Ovary (tissue), 9 donors: ENCODE measurements around the gene IPPK. TPM values are rescaled to one million over a fixed set of nuclear protein-coding genes. Genes with fewer than 3 reads are reported as not detected.

Experiments
- DNase-seq, 5 donors: peaks; one replicate each; pipeline ENCODE4 v3.0.0-alpha.2; 2019 to 2020
- H3K27ac ChIP-seq, 2 donors: fragments of 200-600 bp; one replicate each; pipeline versions ENCODE4 v1.5.1 to v1.8.0; 2019 to 2022
- H3K27me3 ChIP-seq: fragments of 200-600 bp; one replicate; pipeline ENCODE4 v1.8.0; 2022
- H3K36me3 ChIP-seq: fragments of 200-600 bp; sonication (generic); one replicate; pipeline ENCODE4 v1.5.1; 2019
- H3K4me1 ChIP-seq: one replicate; pipeline ENCODE4 v1.8.1; 2013; ENCODE audit warnings: mild to moderate bottlenecking, moderate library complexity; ENCODE audit not compliant: insufficient read depth
- H3K4me3 ChIP-seq: fragments of 200-600 bp; sonication (generic); one replicate; pipeline ENCODE4 v1.5.1; 2017
- H3K9me3 ChIP-seq, 2 donors: fragments of 200-600 bp in 1 of 2; sonication (generic) in 1 of 2; one replicate each; pipeline versions ENCODE4 v1.5.1 to v1.8.1; 2013 to 2019; ENCODE audit warnings: mild to moderate bottlenecking in 1 of 2, moderate library complexity in 1 of 2
- CTCF ChIP-seq, 3 donors: fragments of 450-650 bp in 2 of 3; fragments of 200-600 bp in 1 of 3; IDR thresholded peaks; one replicate each; pipeline versions ENCODE4 v1.5.1 to v1.8.0; 2016 to 2022; ENCODE audit warnings: antibody characterized with exemption in 3 of 3, mild to moderate bottlenecking in 1 of 3
- EP300 ChIP-seq: sonication (generic); formaldehyde crosslinking; IDR thresholded peaks from one replicate; pipeline ENCODE4 v1.6.1; 2017; ENCODE audit warnings: antibody characterized with exemption
- POLR2A ChIP-seq: fragments of 450-650 bp; IDR thresholded peaks from one replicate; pipeline ENCODE4 v1.6.1; 2017; ENCODE audit warnings: antibody characterized with exemption, mild to moderate bottlenecking, moderate library complexity
- WGBS, 3 donors: extraction: QIAGEN DNeasy Blood & Tissue Kit in 1 of 3; methylation state at CpG; one replicate each; pipeline versions ENCODE4 v1.1.5 to v1.1.7; 2013 to 2017; 5-methylcytosine and 5-hydroxymethylcytosine counted together
- intact Hi-C, 4 donors: fragments of 100-400 bp; cut with DNase I; formaldehyde crosslinking; loops; one replicate each; pipeline versions ENCODE4 v1.11.0 to v1.15.1; 2022 to 2023
- polyA plus RNA-seq, 2 donors: library from polyadenylated mRNA; stranded (reverse); fragments of 200-250 nt in 1 of 2; fragments of 350-450 nt in 1 of 2; fragmentation: Illumina TruSeq in 1 of 2; extraction: RNeasy Lipid Tissue Mini Kit (QIAGEN cat#74804) in 1 of 2; gene quantifications; one replicate each; pipeline ENCODE4 v1.2.3, GENCODE V29; 2013 to 2014
- total RNA-seq, 7 donors: library from RNA; depleted of rRNA in 2 of 7; stranded (reverse); fragments of >200 nt in 2 of 7; fragmentation: NEBNext Ultra II Directional in 3 of 7; extraction: Animal tissue kit (Norgen Biotek cat#: 25700) in 3 of 7; gene quantifications; one replicate each; pipeline versions ENCODE4 v1.1.0 to v1.2.4, GENCODE V29; 2016 to 2023
- donor health status: DM: no; HTN: no; CAD: no; lungs with moderate emphysema.
- donor health status: DM: no; HTN: no; CAD: no.
- donor health status: Bipolar disorder and iron deficiency.
- donor health status: DM: yes; HTN: yes; CAD: no.
- donor health status: DM: no; HTN: no; CAD: no.
- donor health status: DM: yes; HTN: yes; CAD: no.

IPPK gene
- total and polyA plus RNA-seq, 9 donors = 4.7 to 8.5 (median 7.1) TPM

- H3K4me3 ChIP-seq = no peak overlapping the region
- no peaks in the 10 kb centered on the region for H3K4me1 ChIP-seq
- 94 to 98% (median 94%) methylated on average over 3 of the region's 3 CpGs for WGBS, 3 donors
- no peaks in the 10 kb centered on the region for H3K36me3 ChIP-seq
- no peaks in the 10 kb centered on the region for H3K27me3 ChIP-seq
- intact Hi-C loops = no loop called here
- H3K27ac ChIP-seq = no peak overlapping the region
- TF ChIP-seq POLR2A (no peak), EP300 (no peak), CTCF (IDR thresholded peaks at IDR 0.05) (no peak)
- peak in 1 of 5 donors; percentile 7 for DNase-seq
- no peaks in the 10 kb centered on the region for H3K9me3 ChIP-seq
These were observed 6.8 kb downstream of the IPPK start for GRCh38 chr9:92663126-92663525.

- H3K27ac ChIP-seq = no peak overlapping the region
- TF ChIP-seq POLR2A (no peak), EP300 (no peak), CTCF (IDR thresholded peaks at IDR 0.05) (no peak)
- DNase-seq = peak in 1 of 5 donors; percentile 4
These were observed 8.2 kb downstream of the IPPK start for GRCh38 chr9:92661743-92662142.

DNA sequence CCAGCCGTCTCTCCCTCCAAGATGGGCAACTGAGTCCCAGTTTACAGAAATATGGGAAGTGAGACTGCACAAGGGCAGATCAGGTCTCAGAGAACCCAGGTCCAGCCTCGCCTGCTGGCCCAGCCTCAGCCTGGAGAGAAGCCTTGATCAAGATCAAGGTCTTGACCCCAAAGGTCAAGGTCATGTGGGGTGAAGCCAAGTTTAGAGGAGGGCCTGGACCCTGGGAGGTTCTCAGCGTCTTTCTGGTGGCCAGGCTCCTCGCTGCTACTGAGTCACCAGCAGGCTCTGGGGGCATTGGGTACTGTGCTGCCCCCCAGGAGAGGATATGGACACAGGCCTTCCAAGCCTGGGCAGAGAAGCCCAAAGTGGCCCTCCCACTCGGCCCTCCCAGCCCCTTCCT lies 8.8 kb downstream of the IPPK start:
- TF ChIP-seq EP300 = no peak
- no peak for TF ChIP-seq POLR2A
- TF ChIP-seq CTCF (IDR thresholded peaks at IDR 0.05) = no peak
- intact Hi-C loops = no loop called here
- Histone ChIP-seq H3K4me3 (no peak overlapping the region), H3K27ac (no peak overlapping the region), H3K4me1 (no peaks in the 10 kb centered on the region), H3K9me3 (no peaks in the 10 kb centered on the region), H3K36me3 (no peaks in the 10 kb centered on the region), H3K27me3 (no peaks in the 10 kb centered on the region)
- DNase-seq = peak in 1 of 5 donors; percentile 27
- WGBS, 3 donors = 87 to 92% (median 88%) methylated on average over 5 of the region's 5 CpGs

More at GRCh38 chr9:92661743-92662142, 8.2 kb downstream of the IPPK start:
- no peak overlapping the region for H3K4me3 ChIP-seq
- intact Hi-C loops = no loop called here
- H3K9me3 ChIP-seq = no peaks in the 10 kb centered on the region
- H3K27me3 ChIP-seq = no peaks in the 10 kb centered on the region
- H3K4me1 ChIP-seq = no peaks in the 10 kb centered on the region
- WGBS, 3 donors = 91 to 93% (median 92%) methylated on average over 4 of the region's 4 CpGs
- no peaks in the 10 kb centered on the region for H3K36me3 ChIP-seq

DNA sequence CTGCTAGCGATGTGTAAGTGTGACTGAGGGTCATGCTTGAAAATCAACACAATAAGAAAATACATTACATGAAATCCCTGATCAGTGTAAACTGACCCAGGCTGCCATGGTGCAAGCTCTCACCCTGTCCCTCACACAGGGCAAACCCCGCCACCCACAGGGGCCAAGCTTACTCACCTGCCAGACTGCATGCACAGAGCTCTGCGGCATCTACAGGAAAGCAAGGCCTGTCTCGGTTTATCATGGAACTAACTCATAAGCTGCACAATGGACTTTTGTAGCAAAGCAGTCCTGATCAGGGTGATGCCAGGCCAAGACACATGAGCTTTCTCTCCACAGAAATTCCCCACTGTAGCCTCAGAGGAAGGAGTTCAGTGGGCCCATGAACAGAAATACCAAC lies 9.7 kb downstream of the IPPK start:
- peak in 1 of 5 donors; percentile 19 for DNase-seq
- Histone ChIP-seq H3K27me3 (no peaks in the 10 kb centered on the region), H3K4me1 (no peaks in the 10 kb centered on the region), H3K9me3 (no peaks in the 10 kb centered on the region), H3K36me3 (no peaks in the 10 kb centered on the region), H3K4me3 (no peak overlapping the region), H3K27ac (no peak overlapping the region)
- no peak for TF ChIP-seq CTCF (IDR thresholded peaks at IDR 0.05)
- WGBS, 3 donors = 87 to 94% (median 90%) methylated on average over 4 of the region's 4 CpGs
- intact Hi-C loops = no loop called here
